ENCODE results near the gene PSTPIP1.

DNA sequence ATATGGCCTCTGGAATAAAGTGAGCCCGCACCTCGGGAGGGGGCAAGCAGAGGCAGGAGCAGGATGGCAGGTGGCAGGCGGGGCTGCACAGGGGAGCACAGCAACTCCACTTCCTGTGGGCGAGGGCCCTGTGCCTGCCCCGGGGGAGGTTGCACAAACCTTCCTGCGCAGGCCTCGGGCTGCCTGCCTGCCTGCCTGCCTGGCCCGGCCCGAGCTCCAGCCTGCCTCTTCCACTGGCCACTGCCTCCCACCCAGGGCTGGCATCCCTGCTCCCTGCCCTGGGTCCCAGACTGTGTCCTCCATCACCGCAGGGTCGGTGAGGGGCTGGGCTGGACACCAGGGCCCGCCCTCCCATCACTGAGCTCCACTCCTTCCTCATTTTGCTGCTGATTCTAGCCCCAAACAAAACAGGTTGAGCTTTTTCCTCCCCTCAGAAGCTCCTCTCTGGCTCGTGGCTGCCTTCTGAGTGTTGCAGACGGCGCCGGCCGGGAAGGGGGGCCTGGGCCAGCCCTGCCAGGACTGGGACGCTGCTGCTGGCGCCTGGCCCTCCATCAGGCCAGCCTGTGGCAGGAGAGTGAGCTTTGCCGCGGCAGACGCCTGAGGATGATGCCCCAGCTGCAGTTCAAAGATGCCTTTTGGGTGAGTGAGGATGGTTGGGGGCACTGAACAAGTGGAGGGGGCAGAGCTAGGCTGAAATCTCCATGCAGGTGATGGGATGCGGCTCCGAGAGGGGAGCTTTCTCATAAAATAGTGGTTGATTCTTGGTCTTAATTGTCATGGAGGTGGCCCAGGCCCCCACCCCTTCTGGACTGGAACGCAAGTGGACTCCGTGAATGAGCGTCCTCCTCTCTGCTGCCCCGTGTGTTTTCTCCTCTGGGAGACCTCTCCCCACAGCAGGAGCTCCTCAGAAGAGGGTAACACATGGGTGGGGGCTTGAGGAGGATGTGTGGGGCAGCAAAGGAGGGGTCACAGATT lies at the start of gene PSTPIP1:
- TF ChIP-seq, protein P1, sequence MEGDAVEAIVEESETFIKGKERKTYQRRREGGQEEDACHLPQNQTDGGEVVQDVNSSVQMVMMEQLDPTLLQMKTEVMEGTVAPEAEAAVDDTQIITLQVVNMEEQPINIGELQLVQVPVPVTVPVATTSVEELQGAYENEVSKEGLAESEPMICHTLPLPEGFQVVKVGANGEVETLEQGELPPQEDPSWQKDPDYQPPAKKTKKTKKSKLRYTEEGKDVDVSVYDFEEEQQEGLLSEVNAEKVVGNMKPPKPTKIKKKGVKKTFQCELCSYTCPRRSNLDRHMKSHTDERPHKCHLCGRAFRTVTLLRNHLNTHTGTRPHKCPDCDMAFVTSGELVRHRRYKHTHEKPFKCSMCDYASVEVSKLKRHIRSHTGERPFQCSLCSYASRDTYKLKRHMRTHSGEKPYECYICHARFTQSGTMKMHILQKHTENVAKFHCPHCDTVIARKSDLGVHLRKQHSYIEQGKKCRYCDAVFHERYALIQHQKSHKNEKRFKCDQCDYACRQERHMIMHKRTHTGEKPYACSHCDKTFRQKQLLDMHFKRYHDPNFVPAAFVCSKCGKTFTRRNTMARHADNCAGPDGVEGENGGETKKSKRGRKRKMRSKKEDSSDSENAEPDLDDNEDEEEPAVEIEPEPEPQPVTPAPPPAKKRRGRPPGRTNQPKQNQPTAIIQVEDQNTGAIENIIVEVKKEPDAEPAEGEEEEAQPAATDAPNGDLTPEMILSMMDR (conservative IDR thresholded peaks at IDR 0.05; ENCODE audit: low read length), result no peak
- no peak for TF ChIP-seq EZH2phosphoT487 (IDR thresholded peaks at IDR 0.05; ENCODE audit: borderline replicate concordance)
